ENCODE results near the gene NUP93.

Gene NUP93

GRCh38 chr16:56765949-56766348 lies 36.0 kb downstream of the NUP93 start:
- Histone ChIP-seq H3K4me1 (ENCODE audit: control insufficient read depth in 1 of 2, insufficient read depth in 2 of 2, low read length in 2 of 2) (no peaks in the 10 kb centered on the region), H3K36me3 (ENCODE audit: control insufficient read depth in 1 of 2, insufficient read depth in 2 of 2, low read length in 2 of 2) (no peaks in the 10 kb centered on the region), H3K9me3 (ENCODE audit: control insufficient read depth in 1 of 2, low read length in 2 of 2) (no peaks in the 10 kb centered on the region), H3K4me3 (ENCODE audit: low read depth in 1 of 2, low read length in 2 of 2) (no peak overlapping the region), H3K27me3 (ENCODE audit: low read depth, low read length) (no peaks in the 10 kb centered on the region), H3K27ac (ENCODE audit: low read length) (no peak overlapping the region)

GRCh38 chr16:56767024-56767423 lies 37.1 kb downstream of the NUP93 start:
- Histone ChIP-seq H3K4me1 (ENCODE audit: control insufficient read depth in 1 of 2, insufficient read depth in 2 of 2, low read length in 2 of 2) (no peaks in the 10 kb centered on the region), H3K36me3 (ENCODE audit: control insufficient read depth in 1 of 2, insufficient read depth in 2 of 2, low read length in 2 of 2) (no peaks in the 10 kb centered on the region), H3K4me3 (ENCODE audit: low read depth in 1 of 2, low read length in 2 of 2) (no peak overlapping the region), H3K9me3 (ENCODE audit: control insufficient read depth in 1 of 2, low read length in 2 of 2) (no peaks in the 10 kb centered on the region), H3K27me3 (ENCODE audit: low read depth, low read length) (no peaks in the 10 kb centered on the region), H3K27ac (ENCODE audit: low read length) (no peak overlapping the region)

- Histone ChIP-seq H3K27ac (ENCODE audit: low read length) (no peak overlapping the region), H3K4me3 (ENCODE audit: low read depth in 1 of 2, low read length in 2 of 2) (no peak overlapping the region), H3K4me1 (ENCODE audit: control insufficient read depth in 1 of 2, insufficient read depth in 2 of 2, low read length in 2 of 2) (no peaks in the 10 kb centered on the region), H3K36me3 (ENCODE audit: control insufficient read depth in 1 of 2, insufficient read depth in 2 of 2, low read length in 2 of 2) (no peaks in the 10 kb centered on the region), H3K9me3 (ENCODE audit: control insufficient read depth in 1 of 2, low read length in 2 of 2) (no peaks in the 10 kb centered on the region), H3K27me3 (ENCODE audit: low read depth, low read length) (no peaks in the 10 kb centered on the region)
Measured at GRCh38 chr16:56769677-56770076, 39.7 kb downstream of the NUP93 start.

- Histone ChIP-seq H3K27me3 (ENCODE audit: low read depth, low read length) (no peaks in the 10 kb centered on the region), H3K36me3 (ENCODE audit: control insufficient read depth in 1 of 2, insufficient read depth in 2 of 2, low read length in 2 of 2) (no peaks in the 10 kb centered on the region), H3K4me3 (ENCODE audit: low read depth in 1 of 2, low read length in 2 of 2) (no peak overlapping the region), H3K9me3 (ENCODE audit: control insufficient read depth in 1 of 2, low read length in 2 of 2) (no peaks in the 10 kb centered on the region), H3K27ac (ENCODE audit: low read length) (no peak overlapping the region), H3K4me1 (ENCODE audit: control insufficient read depth in 1 of 2, insufficient read depth in 2 of 2, low read length in 2 of 2) (peaks cover 0 to 6% of the 10 kb centered on the region in 2 donors)
Measured at GRCh38 chr16:56771558-56772279, 41.8 kb downstream of the NUP93 start.

GRCh38 chr16:56773532-56773931 lies 43.6 kb downstream of the NUP93 start:
- no peak overlapping the region for H3K4me3 ChIP-seq (ENCODE audit: low read depth in 1 of 2, low read length in 2 of 2)
- H3K9me3 ChIP-seq (ENCODE audit: control insufficient read depth in 1 of 2, low read length in 2 of 2) = no peaks in the 10 kb centered on the region
- H3K36me3 ChIP-seq (ENCODE audit: control insufficient read depth in 1 of 2, insufficient read depth in 2 of 2, low read length in 2 of 2) = no peaks in the 10 kb centered on the region
- H3K4me1 ChIP-seq (ENCODE audit: control insufficient read depth in 1 of 2, insufficient read depth in 2 of 2, low read length in 2 of 2) = peaks cover 0 to 11% of the 10 kb centered on the region in 2 donors
- no peaks in the 10 kb centered on the region for H3K27me3 ChIP-seq (ENCODE audit: low read depth, low read length)
- no peak overlapping the region for H3K27ac ChIP-seq (ENCODE audit: low read length)

- H3K9me3 ChIP-seq (ENCODE audit: control insufficient read depth in 1 of 2, low read length in 2 of 2) = no peaks in the 10 kb centered on the region
- H3K4me3 ChIP-seq (ENCODE audit: low read depth in 1 of 2, low read length in 2 of 2) = no peak overlapping the region
- H3K4me1 ChIP-seq (ENCODE audit: control insufficient read depth in 1 of 2, insufficient read depth in 2 of 2, low read length in 2 of 2) = peaks cover 0 to 11% of the 10 kb centered on the region in 2 donors
- H3K36me3 ChIP-seq (ENCODE audit: control insufficient read depth in 1 of 2, insufficient read depth in 2 of 2, low read length in 2 of 2) = no peaks in the 10 kb centered on the region
- no peak overlapping the region for H3K27ac ChIP-seq (ENCODE audit: low read length)
- H3K27me3 ChIP-seq (ENCODE audit: low read depth, low read length) = no peaks in the 10 kb centered on the region
Measured at GRCh38 chr16:56774016-56774680, 44.2 kb downstream of the NUP93 start.

GRCh38 chr16:56775162-56775561 lies 45.2 kb downstream of the NUP93 start:
- no peak overlapping the region for H3K27ac ChIP-seq (ENCODE audit: low read length)
- no peak overlapping the region for H3K4me3 ChIP-seq (ENCODE audit: low read depth in 1 of 2, low read length in 2 of 2)
- H3K4me1 ChIP-seq (ENCODE audit: control insufficient read depth in 1 of 2, insufficient read depth in 2 of 2, low read length in 2 of 2) = peaks cover 0 to 11% of the 10 kb centered on the region in 2 donors
- no peaks in the 10 kb centered on the region for H3K9me3 ChIP-seq (ENCODE audit: control insufficient read depth in 1 of 2, low read length in 2 of 2)
- H3K36me3 ChIP-seq (ENCODE audit: control insufficient read depth in 1 of 2, insufficient read depth in 2 of 2, low read length in 2 of 2) = no peaks in the 10 kb centered on the region
- no peaks in the 10 kb centered on the region for H3K27me3 ChIP-seq (ENCODE audit: low read depth, low read length)

GRCh38 chr16:56776562-56776961 lies 46.6 kb downstream of the NUP93 start:
- Histone ChIP-seq H3K4me1 (ENCODE audit: control insufficient read depth in 1 of 2, insufficient read depth in 2 of 2, low read length in 2 of 2) (peaks cover 0 to 11% of the 10 kb centered on the region in 2 donors), H3K36me3 (ENCODE audit: control insufficient read depth in 1 of 2, insufficient read depth in 2 of 2, low read length in 2 of 2) (no peaks in the 10 kb centered on the region), H3K27me3 (ENCODE audit: low read depth, low read length) (no peaks in the 10 kb centered on the region), H3K4me3 (ENCODE audit: low read depth in 1 of 2, low read length in 2 of 2) (no peak overlapping the region), H3K9me3 (ENCODE audit: control insufficient read depth in 1 of 2, low read length in 2 of 2) (no peaks in the 10 kb centered on the region), H3K27ac (ENCODE audit: low read length) (no peak overlapping the region)

- H3K27me3 ChIP-seq (ENCODE audit: low read depth, low read length) = no peaks in the 10 kb centered on the region
- H3K9me3 ChIP-seq (ENCODE audit: control insufficient read depth in 1 of 2, low read length in 2 of 2) = no peaks in the 10 kb centered on the region
- no peak overlapping the region for H3K27ac ChIP-seq (ENCODE audit: low read length)
- H3K36me3 ChIP-seq (ENCODE audit: control insufficient read depth in 1 of 2, insufficient read depth in 2 of 2, low read length in 2 of 2) = no peaks in the 10 kb centered on the region
- peaks cover 0 to 11% of the 10 kb centered on the region in 2 donors for H3K4me1 ChIP-seq (ENCODE audit: control insufficient read depth in 1 of 2, insufficient read depth in 2 of 2, low read length in 2 of 2)
- no peak overlapping the region for H3K4me3 ChIP-seq (ENCODE audit: low read depth in 1 of 2, low read length in 2 of 2)
Measured at GRCh38 chr16:56777001-56777400, 47.1 kb downstream of the NUP93 start.

GRCh38 chr16:56777482-56777881 lies 47.6 kb downstream of the NUP93 start:
- Histone ChIP-seq H3K27ac (ENCODE audit: low read length) (no peak overlapping the region), H3K36me3 (ENCODE audit: control insufficient read depth in 1 of 2, insufficient read depth in 2 of 2, low read length in 2 of 2) (no peaks in the 10 kb centered on the region), H3K27me3 (ENCODE audit: low read depth, low read length) (no peaks in the 10 kb centered on the region), H3K9me3 (ENCODE audit: control insufficient read depth in 1 of 2, low read length in 2 of 2) (no peaks in the 10 kb centered on the region), H3K4me1 (ENCODE audit: control insufficient read depth in 1 of 2, insufficient read depth in 2 of 2, low read length in 2 of 2) (peaks cover 0 to 11% of the 10 kb centered on the region in 2 donors), H3K4me3 (ENCODE audit: low read depth in 1 of 2, low read length in 2 of 2) (no peak overlapping the region)

GRCh38 chr16:56779906-56780305 lies 50.0 kb downstream of the NUP93 start:
- no peaks in the 10 kb centered on the region for H3K36me3 ChIP-seq (ENCODE audit: control insufficient read depth in 1 of 2, insufficient read depth in 2 of 2, low read length in 2 of 2)
- H3K27me3 ChIP-seq (ENCODE audit: low read depth, low read length) = no peaks in the 10 kb centered on the region
- peaks cover 0 to 11% of the 10 kb centered on the region in 2 donors for H3K4me1 ChIP-seq (ENCODE audit: control insufficient read depth in 1 of 2, insufficient read depth in 2 of 2, low read length in 2 of 2)
- H3K27ac ChIP-seq (ENCODE audit: low read length) = no peak overlapping the region
- H3K9me3 ChIP-seq (ENCODE audit: control insufficient read depth in 1 of 2, low read length in 2 of 2) = no peaks in the 10 kb centered on the region
- no peak overlapping the region for H3K4me3 ChIP-seq (ENCODE audit: low read depth in 1 of 2, low read length in 2 of 2)

All from muscle layer of duodenum (tissue), 2 donors.